PC-9 (cell line): ENCODE data around the gene RMI2.

Experiments used
- CTCF ChIP-seq: fragments of 200-600 bp; sonication (generic); conservative IDR thresholded peaks from 2 replicates; pipeline ENCODE4 v1.6.1; 2017; ENCODE audit warnings: mixed run types, antibody characterized with exemption, mild to moderate bottlenecking, moderate library complexity
- EZH2 ChIP-seq: fragments of 200-600 bp; sonication (generic); IDR thresholded peaks from 2 replicates; pipeline ENCODE4 v1.8.0; 2017; ENCODE audit warnings: antibody characterized with exemption, low read depth

GRCh38 chr16:11296351-11296705 is 48.9 kb upstream of the RMI2 start:
- TF ChIP-seq CTCF: no peak
- TF ChIP-seq EZH2: no peak
